Ovary (tissue), 3 donors: ENCODE measurements around the gene NKX6-2.

Source experiments
- CTCF ChIP-seq, 3 donors: fragments of 450-650 bp in 2 of 3; fragments of 200-600 bp in 1 of 3; IDR thresholded peaks; one replicate each; pipeline versions ENCODE4 v1.5.1 to v1.8.0; 2016 to 2022; ENCODE audit warnings: antibody characterized with exemption in 3 of 3, mild to moderate bottlenecking in 1 of 3
- EP300 ChIP-seq: sonication (generic); formaldehyde crosslinking; IDR thresholded peaks from one replicate; pipeline ENCODE4 v1.6.1; 2017; ENCODE audit warnings: antibody characterized with exemption
- POLR2A ChIP-seq: fragments of 450-650 bp; IDR thresholded peaks from one replicate; pipeline ENCODE4 v1.6.1; 2017; ENCODE audit warnings: antibody characterized with exemption, mild to moderate bottlenecking, moderate library complexity
- donor health status: DM: no; HTN: no; CAD: no.

- TF ChIP-seq CTCF (IDR thresholded peaks at IDR 0.05), result no peak
- TF ChIP-seq POLR2A, result no peak
- no peak for TF ChIP-seq EP300
Measured at GRCh38 chr10:132798876-132799275, 12.9 kb upstream of the NKX6-2 start.
